Activated naive CD8-positive, alpha-beta T cell treated with anti-CD3 and anti-CD28 coated beads, Interleukin-2, amount 50 U/mL, for 24 hours (primary cell): ENCODE data around the gene RABGAP1L.
A peak's percentile ranks its signal among the peaks of the same experiment; 100 is the strongest.

Experiments
- ATAC-seq: fragments of 150-1000 bp; cut with Tn5 transposase; one replicate; pipeline ENCODE4 v1.10.0; 2021
- DNase-seq: peaks from one replicate; pipeline ENCODE4 v3.0.0; 2021
- H3K27ac Mint-ChIP-seq: one replicate; pipeline ENCODE4 v1.8.0; 2021; ENCODE audit warnings: mild to moderate bottlenecking, mixed read lengths
- H3K27me3 Mint-ChIP-seq: one replicate; pipeline ENCODE4 v1.8.0; 2021; ENCODE audit warnings: mixed read lengths
- H3K36me3 Mint-ChIP-seq: one replicate; pipeline ENCODE4 v1.8.0; 2021; ENCODE audit warnings: low read depth, mixed read lengths
- H3K4me1 Mint-ChIP-seq: one replicate; pipeline ENCODE4 v1.8.0; 2021; ENCODE audit warnings: mixed read lengths
- H3K4me3 Mint-ChIP-seq: one replicate; pipeline ENCODE4 v1.8.0; 2021; ENCODE audit warnings: mild to moderate bottlenecking, moderate library complexity, mixed read lengths
- H3K9me3 Mint-ChIP-seq: one replicate; pipeline ENCODE4 v1.8.0; 2021; ENCODE audit warnings: mixed read lengths

RABGAP1L gene

GRCh38 chr1:174200746-174201145 lies 41.4 kb downstream of the RABGAP1L start:
- Mint-ChIP-seq H3K4me1 (peaks cover 40% of the 10 kb centered on the region), H3K27me3 (no peaks in the 10 kb centered on the region), H3K36me3 (peaks cover 8% of the 10 kb centered on the region), H3K27ac (no peak overlapping the region), H3K9me3 (peaks cover 13% of the 10 kb centered on the region), H3K4me3 (no peak overlapping the region)
- ATAC-seq (no peak), DNase-seq (no peak)

DNA sequence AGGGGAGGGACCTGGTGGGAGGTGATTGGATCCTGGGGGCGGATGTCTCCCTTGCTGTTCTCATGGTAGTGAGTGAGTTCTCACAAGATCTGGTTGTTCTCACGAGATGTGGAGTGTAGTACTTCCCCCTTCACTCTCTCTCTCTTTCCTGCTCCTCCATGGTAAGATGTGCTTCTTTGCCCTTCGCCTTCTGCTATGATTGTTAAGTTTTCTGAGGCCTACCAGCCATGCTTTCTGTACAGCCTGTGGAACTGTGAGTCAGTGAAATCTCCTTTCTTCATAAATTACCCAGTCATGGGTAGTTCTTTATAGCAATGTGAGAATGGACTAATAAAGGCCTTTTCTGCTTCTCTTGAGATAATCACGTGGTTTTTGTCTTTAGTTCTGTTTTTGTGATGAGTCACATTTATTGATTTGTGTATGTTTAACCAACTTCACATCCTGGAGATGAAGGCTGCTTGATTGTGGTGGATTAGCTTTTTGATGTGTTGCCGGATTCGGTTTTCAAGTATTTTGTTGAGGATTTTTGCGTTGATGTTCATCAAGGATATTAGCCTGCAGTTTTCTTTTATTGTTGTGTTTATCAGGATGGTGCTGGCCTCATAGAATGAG lies 45.5 kb downstream of the RABGAP1L start:
- no peaks in the 10 kb centered on the region for H3K27me3 Mint-ChIP-seq
- H3K4me1 Mint-ChIP-seq: peaks cover 56% of the 10 kb centered on the region
- peak overlapping the region; percentile 3 for H3K4me3 Mint-ChIP-seq
- H3K9me3 Mint-ChIP-seq: peaks cover 19% of the 10 kb centered on the region
- DNase-seq: no peak
- ATAC-seq: peak; percentile 44
- peak overlapping the region; percentile 73 for H3K27ac Mint-ChIP-seq
- H3K36me3 Mint-ChIP-seq: peaks cover 16% of the 10 kb centered on the region

- Mint-ChIP-seq H3K27ac (no peak overlapping the region), H3K4me3 (no peak overlapping the region), H3K27me3 (no peaks in the 10 kb centered on the region), H3K4me1 (peaks cover 50% of the 10 kb centered on the region), H3K36me3 (peaks cover 19% of the 10 kb centered on the region), H3K9me3 (peaks cover 19% of the 10 kb centered on the region)
- no peak for ATAC-seq
- no peak for DNase-seq
These were observed 47.0 kb downstream of the RABGAP1L start for GRCh38 chr1:174206148-174206836.

GRCh38 chr1:174209347-174210187 lies 50.2 kb downstream of the RABGAP1L start:
- ATAC-seq (peak; percentile 91), DNase-seq (no peak)
- H3K9me3 Mint-ChIP-seq: peaks cover 11% of the 10 kb centered on the region
- H3K4me1 Mint-ChIP-seq: peaks cover 37% of the 10 kb centered on the region
- no peaks in the 10 kb centered on the region for H3K27me3 Mint-ChIP-seq
- peaks cover 15% of the 10 kb centered on the region for H3K36me3 Mint-ChIP-seq
- no peak overlapping the region for H3K27ac Mint-ChIP-seq
- H3K4me3 Mint-ChIP-seq: no peak overlapping the region

- Mint-ChIP-seq H3K36me3 (peaks cover 6% of the 10 kb centered on the region), H3K4me3 (no peak overlapping the region), H3K4me1 (peaks cover 18% of the 10 kb centered on the region), H3K27ac (no peak overlapping the region), H3K27me3 (no peaks in the 10 kb centered on the region), H3K9me3 (peaks cover 2% of the 10 kb centered on the region)
- ATAC-seq (no peak), DNase-seq (no peak)
These were observed 52.2 kb downstream of the RABGAP1L start for GRCh38 chr1:174211486-174211885.

DNA sequence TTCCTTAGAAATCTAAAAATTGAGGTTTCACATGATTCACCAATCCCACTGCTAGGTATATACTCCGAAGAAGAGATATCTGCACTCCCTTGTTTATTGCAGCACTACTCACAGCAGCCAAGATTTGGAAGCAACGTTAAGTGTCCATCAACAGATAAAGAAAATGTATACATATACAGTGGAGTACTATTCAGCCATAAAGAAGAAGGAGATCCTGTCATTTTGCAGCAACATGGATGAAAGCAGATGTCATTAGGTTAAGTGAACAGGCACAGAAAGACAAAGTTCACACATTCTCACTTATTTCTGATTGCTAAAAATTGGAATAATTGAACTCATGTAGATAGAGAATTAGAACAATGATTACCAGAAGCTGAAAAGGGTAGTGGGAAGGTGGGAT lies 56.4 kb downstream of the RABGAP1L start:
- ATAC-seq (no peak), DNase-seq (no peak)
- Mint-ChIP-seq H3K36me3 (peaks cover under 1% of the 10 kb centered on the region), H3K4me3 (no peak overlapping the region), H3K4me1 (no peaks in the 10 kb centered on the region), H3K27me3 (no peaks in the 10 kb centered on the region), H3K27ac (no peak overlapping the region), H3K9me3 (no peaks in the 10 kb centered on the region)

GRCh38 chr1:174217248-174217647 lies 57.9 kb downstream of the RABGAP1L start:
- no peaks in the 10 kb centered on the region for H3K27me3 Mint-ChIP-seq
- no peak for ATAC-seq
- no peak overlapping the region for H3K27ac Mint-ChIP-seq
- peaks cover 12% of the 10 kb centered on the region for H3K36me3 Mint-ChIP-seq
- DNase-seq: no peak
- no peak overlapping the region for H3K4me3 Mint-ChIP-seq
- peaks cover 7% of the 10 kb centered on the region for H3K4me1 Mint-ChIP-seq
- peaks cover under 1% of the 10 kb centered on the region for H3K9me3 Mint-ChIP-seq

- Mint-ChIP-seq H3K4me1 (peaks cover 11% of the 10 kb centered on the region), H3K27ac (no peak overlapping the region), H3K36me3 (peaks cover 16% of the 10 kb centered on the region), H3K4me3 (no peak overlapping the region), H3K9me3 (peaks cover 5% of the 10 kb centered on the region), H3K27me3 (no peaks in the 10 kb centered on the region)
- peak; percentile 26 for ATAC-seq
- DNase-seq: no peak
These were observed 58.7 kb downstream of the RABGAP1L start for GRCh38 chr1:174217787-174218574.

DNA sequence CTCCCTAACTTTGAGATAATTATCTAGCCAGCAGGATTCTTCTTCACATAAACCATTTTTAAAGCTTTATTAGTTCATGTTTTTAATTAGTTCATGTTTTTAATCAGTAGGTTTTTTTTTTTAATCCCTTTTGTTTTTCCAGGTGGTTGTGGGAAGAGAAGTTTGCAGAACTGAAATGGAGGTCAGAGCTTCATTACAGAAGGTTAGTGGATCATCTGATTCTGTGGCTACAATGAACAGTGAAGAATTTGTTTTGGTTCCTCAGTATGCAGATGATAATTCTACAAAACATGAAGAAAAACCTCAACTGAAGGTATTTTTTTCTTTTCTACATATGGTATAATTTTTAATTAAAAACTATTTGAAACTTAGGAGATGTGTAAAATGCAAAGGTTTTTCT lies 59.7 kb downstream of the RABGAP1L start:
- peaks cover 11% of the 10 kb centered on the region for H3K4me1 Mint-ChIP-seq
- peaks cover 19% of the 10 kb centered on the region for H3K36me3 Mint-ChIP-seq
- H3K27me3 Mint-ChIP-seq: no peaks in the 10 kb centered on the region
- H3K27ac Mint-ChIP-seq: no peak overlapping the region
- no peak for DNase-seq
- no peak for ATAC-seq
- peaks cover 5% of the 10 kb centered on the region for H3K9me3 Mint-ChIP-seq
- no peak overlapping the region for H3K4me3 Mint-ChIP-seq

DNA sequence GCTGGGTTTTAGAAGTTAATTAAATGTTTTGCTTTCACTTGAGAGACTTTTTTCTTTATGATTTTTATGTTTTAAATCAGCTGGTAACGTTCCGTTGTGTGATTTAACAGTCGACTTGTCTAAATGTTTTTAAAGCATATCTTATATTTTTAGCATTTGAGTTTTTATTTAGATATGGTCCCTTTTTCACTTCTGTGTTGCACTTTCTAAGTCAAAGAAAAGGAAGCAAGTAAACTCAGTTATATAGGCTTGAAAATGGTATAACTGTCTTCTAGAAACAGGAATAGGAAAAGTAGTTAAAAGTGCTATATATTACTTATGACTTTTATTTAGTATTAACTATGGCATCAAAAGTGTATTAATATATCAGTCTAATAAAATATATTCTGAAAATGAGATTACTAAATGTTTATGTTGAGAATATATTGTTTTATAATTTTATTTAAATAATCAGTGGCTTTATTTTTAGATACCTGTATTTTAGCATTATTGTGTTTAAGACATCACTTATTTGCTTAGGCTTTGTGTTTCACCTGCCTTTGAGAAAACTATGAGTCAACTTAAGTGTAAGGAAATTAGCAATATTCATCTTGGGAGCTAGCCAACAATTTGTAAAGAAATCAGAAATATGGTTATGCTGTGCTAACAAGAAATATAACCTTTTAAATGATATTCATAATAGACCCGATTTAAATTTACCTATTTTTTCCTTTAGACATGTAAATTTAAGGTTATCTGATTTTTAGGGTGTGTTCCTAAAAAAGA lies 60.5 kb downstream of the RABGAP1L start:
- Mint-ChIP-seq H3K27ac (no peak overlapping the region), H3K4me1 (peaks cover 11% of the 10 kb centered on the region), H3K4me3 (no peak overlapping the region), H3K9me3 (peaks cover 5% of the 10 kb centered on the region), H3K36me3 (peaks cover 21% of the 10 kb centered on the region), H3K27me3 (no peaks in the 10 kb centered on the region)
- no peak for ATAC-seq
- DNase-seq: no peak

GRCh38 chr1:174221681-174222080 lies 62.4 kb downstream of the RABGAP1L start:
- H3K27ac Mint-ChIP-seq: no peak overlapping the region
- peaks cover 31% of the 10 kb centered on the region for H3K36me3 Mint-ChIP-seq
- no peak for DNase-seq

DNA sequence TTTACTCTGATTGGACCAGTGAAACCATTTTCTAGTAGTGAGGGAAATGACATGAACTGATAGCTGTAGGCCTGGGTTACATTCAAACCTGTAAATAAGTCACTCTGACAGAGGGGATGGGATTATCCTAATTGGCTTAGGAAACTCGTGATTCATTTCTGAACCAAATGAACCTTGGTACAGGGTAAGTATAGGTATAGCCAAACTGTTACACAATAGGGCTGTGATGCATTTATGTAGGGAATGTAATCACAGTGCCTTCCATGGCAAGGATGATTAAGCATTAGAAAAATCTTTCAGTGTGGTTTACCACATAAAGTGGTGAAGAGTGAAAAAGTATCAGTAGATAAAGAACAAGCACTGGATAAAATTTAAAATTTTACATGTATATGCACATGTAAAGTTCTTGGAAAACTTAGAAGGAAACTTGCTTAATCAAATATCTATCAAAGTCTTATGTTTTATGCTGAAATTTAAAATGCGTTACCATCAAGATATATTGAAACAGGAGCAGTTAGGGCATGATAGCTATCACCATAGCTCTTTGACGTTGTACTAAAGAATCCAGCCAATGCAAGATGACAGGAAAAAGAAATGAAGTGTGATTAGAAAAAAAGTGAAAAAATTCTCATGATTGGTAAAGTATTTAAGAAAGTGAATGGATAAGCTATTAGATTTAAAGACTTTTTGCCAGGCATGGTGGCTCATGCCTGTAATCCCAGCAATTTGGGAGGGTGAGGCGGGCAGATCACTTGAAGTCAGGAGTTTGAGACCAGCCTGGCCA lies 63.0 kb downstream of the RABGAP1L start:
- H3K9me3 Mint-ChIP-seq: peaks cover 5% of the 10 kb centered on the region
- H3K4me1 Mint-ChIP-seq: peaks cover 17% of the 10 kb centered on the region
- peak; percentile 93 for ATAC-seq
- H3K36me3 Mint-ChIP-seq: peaks cover 31% of the 10 kb centered on the region
- no peak for DNase-seq
- H3K4me3 Mint-ChIP-seq: no peak overlapping the region
- H3K27me3 Mint-ChIP-seq: no peaks in the 10 kb centered on the region
- no peak overlapping the region for H3K27ac Mint-ChIP-seq

More at GRCh38 chr1:174221681-174222080, 62.4 kb downstream of the RABGAP1L start:
- H3K9me3 Mint-ChIP-seq: peaks cover 5% of the 10 kb centered on the region
- no peaks in the 10 kb centered on the region for H3K27me3 Mint-ChIP-seq
- ATAC-seq: no peak
- peaks cover 17% of the 10 kb centered on the region for H3K4me1 Mint-ChIP-seq
- H3K4me3 Mint-ChIP-seq: no peak overlapping the region

GRCh38 chr1:174224641-174225040 lies 65.3 kb downstream of the RABGAP1L start:
- ATAC-seq (no peak), DNase-seq (no peak)
- Mint-ChIP-seq H3K27ac (no peak overlapping the region), H3K4me1 (peaks cover 17% of the 10 kb centered on the region), H3K4me3 (no peak overlapping the region), H3K9me3 (peaks cover 5% of the 10 kb centered on the region), H3K27me3 (no peaks in the 10 kb centered on the region), H3K36me3 (peaks cover 44% of the 10 kb centered on the region)
